ENCODE results near the gene ANKRD18B. TPM values are rescaled to one million over a fixed set of nuclear protein-coding genes. Genes with fewer than 3 reads are reported as not detected.
A peak's percentile ranks its signal among the peaks of the same experiment; 100 is the strongest.
"Not testable (repeated sequence)": the region's sequence is repeated elsewhere in the genome, so short reads cannot be mapped to it uniquely, and the experiment has no call there.

Gene ANKRD18B
- total RNA-seq: 1 to 10 TPM in 1 of 2 donors, not detected in 1; 1.1 TPM
- long read RNA-seq: 0 reads

- ATAC-seq: peak; percentile 80 to 94
- DNase-seq: peak; percentile 33
- intact Hi-C loops (cut with DNase I): not testable (repeated sequence)
These were observed at the start of gene ANKRD18B for GRCh38 chr9:33523397-33524305. TSS of gene ANKRD18B (plus strand) at chr9:33524251. CDS start at chr9:33524490, 239 bp downstream.

GRCh38 chr9:33475357-33475756, 48.7 kb upstream of the ANKRD18B start:
- DNase-seq: no peak

GRCh38 chr9:33476503-33476902, 47.5 kb upstream of the ANKRD18B start:
- ATAC-seq (no peak), DNase-seq (no peak)
- intact Hi-C loops (cut with DNase I): no loop called here

More at GRCh38 chr9:33475357-33475756, 48.7 kb upstream of the ANKRD18B start:
- ATAC-seq: no peak
- intact Hi-C loops (cut with DNase I): no loop called here

- no peak for DNase-seq
- no peak for ATAC-seq
- intact Hi-C loops (cut with DNase I): no loop called here
These were observed 43.9 kb upstream of the ANKRD18B start for GRCh38 chr9:33480106-33480505.

GRCh38 chr9:33480976-33481375, 43.1 kb upstream of the ANKRD18B start:
- intact Hi-C loops (cut with DNase I): no loop called here
- DNase-seq: no peak
- ATAC-seq: no peak

- ATAC-seq; intact Hi-C loops (cut with DNase I); DNase-seq: not testable (repeated sequence)
These were observed 38.7 kb upstream of the ANKRD18B start for GRCh38 chr9:33485312-33485711.

GRCh38 chr9:33489066-33489465, 35.0 kb upstream of the ANKRD18B start:
- ATAC-seq (no peak), DNase-seq (no peak)
- intact Hi-C loops (cut with DNase I): no loop called here

GRCh38 chr9:33493819-33494218, 30.2 kb upstream of the ANKRD18B start:
- DNase-seq; intact Hi-C loops (cut with DNase I); ATAC-seq: not testable (repeated sequence)

- intact Hi-C loops (cut with DNase I): no loop called here
- ATAC-seq (no peak), DNase-seq (no peak)
These were observed 25.7 kb upstream of the ANKRD18B start for GRCh38 chr9:33498387-33498786.

- ATAC-seq: peak in 1 of 2 donors; percentile 82
- intact Hi-C loops (cut with DNase I): no loop called here
- peak; percentile 60 for DNase-seq
These were observed 17.3 kb upstream of the ANKRD18B start for GRCh38 chr9:33506626-33507370.

GRCh38 chr9:33510262-33511183, 13.5 kb upstream of the ANKRD18B start:
- intact Hi-C loops (cut with DNase I): no loop called here
- peak; percentile 63 for DNase-seq

GRCh38 chr9:33511184-33511517, 12.9 kb upstream of the ANKRD18B start:
- intact Hi-C loops (cut with DNase I); ATAC-seq: not testable (repeated sequence)

More at GRCh38 chr9:33510262-33511183, 13.5 kb upstream of the ANKRD18B start:
- ATAC-seq: peak; percentile 87 to 95

GRCh38 chr9:33512535-33512934, 11.5 kb upstream of the ANKRD18B start:
- ATAC-seq; intact Hi-C loops (cut with DNase I); DNase-seq: not testable (repeated sequence)

More at GRCh38 chr9:33511184-33511517, 12.9 kb upstream of the ANKRD18B start:
- DNase-seq: not testable (repeated sequence)

- DNase-seq; ATAC-seq; intact Hi-C loops (cut with DNase I): not testable (repeated sequence)
These were observed 8.6 kb upstream of the ANKRD18B start for GRCh38 chr9:33515342-33515995.

- ATAC-seq; DNase-seq; intact Hi-C loops (cut with DNase I): not testable (repeated sequence)
These were observed 7.7 kb upstream of the ANKRD18B start for GRCh38 chr9:33516397-33516796.

- intact Hi-C loops (cut with DNase I): no loop called here
- ATAC-seq (peak in 1 of 2 donors; percentile 23), DNase-seq (no peak)
These were observed 6.7 kb upstream of the ANKRD18B start for GRCh38 chr9:33517373-33517772.

GRCh38 chr9:33517934-33518577, 6.0 kb upstream of the ANKRD18B start:
- ATAC-seq; DNase-seq; intact Hi-C loops (cut with DNase I): not testable (repeated sequence)

- ATAC-seq; DNase-seq; intact Hi-C loops (cut with DNase I): not testable (repeated sequence)
These were observed 2.2 kb upstream of the ANKRD18B start for GRCh38 chr9:33521861-33522260.
